Tibial nerve (tissue), 4 donors: ENCODE data around the gene TBL1XR1. TPM values are rescaled to one million over a fixed set of nuclear protein-coding genes. Genes with fewer than 3 reads are reported as not detected.

Experiments used
- DNase-seq, 2 donors: peaks; one replicate each; pipeline ENCODE4 v3.0.0-alpha.2; 2019; ENCODE audit warnings: low spot score in 2 of 2
- H3K27ac ChIP-seq, 4 donors: fragments of 200-600 bp; sonication (generic) in 3 of 4; one replicate each; pipeline ENCODE4 v1.5.1; 2017 to 2019; ENCODE audit warnings: mild to moderate bottlenecking in 1 of 4
- H3K27me3 ChIP-seq, 2 donors: fragments of 200-600 bp; sonication (generic) in 1 of 2; one replicate each; pipeline versions ENCODE4 v1.5.1 to v1.6.0; 2017 to 2019
- H3K36me3 ChIP-seq, 3 donors: fragments of 200-600 bp; sonication (generic); one replicate each; pipeline ENCODE4 v1.5.1; 2018 to 2019
- H3K4me1 ChIP-seq, 4 donors: fragments of 200-600 bp; sonication (generic) in 3 of 4; one replicate each; pipeline ENCODE4 v1.5.1; 2017 to 2019
- H3K4me3 ChIP-seq, 4 donors: fragments of 200-600 bp; sonication (generic) in 3 of 4; one replicate each; pipeline ENCODE4 v1.5.1; 2017 to 2019; ENCODE audit warnings: mild to moderate bottlenecking in 1 of 4, moderate library complexity in 1 of 4
- H3K9me3 ChIP-seq, 4 donors: fragments of 200-600 bp; sonication (generic) in 3 of 4; one replicate each; pipeline ENCODE4 v1.5.1; 2017 to 2019
- CTCF ChIP-seq, 5 experiments: fragments of 200-600 bp in 3 of 5; fragments of 450-650 bp in 2 of 5; sonication (generic) in 3 of 5; IDR thresholded peaks; one replicate each; pipeline ENCODE4 v1.5.1; 2016 to 2019; ENCODE audit warnings: antibody characterized with exemption in 5 of 5, mild to moderate bottlenecking in 3 of 5, moderate library complexity in 2 of 5
- EP300 ChIP-seq, 2 donors: sonication (generic); formaldehyde crosslinking; IDR thresholded peaks; one replicate each; pipeline ENCODE4 v1.6.1; 2017; ENCODE audit warnings: antibody characterized with exemption in 2 of 2, mild to moderate bottlenecking in 1 of 2
- POLR2A ChIP-seq, 2 donors: fragments of 450-650 bp; IDR thresholded peaks; one replicate each; pipeline ENCODE4 v1.6.1; 2017; ENCODE audit warnings: antibody characterized with exemption in 2 of 2, mild to moderate bottlenecking in 2 of 2, moderate library complexity in 2 of 2
- WGBS, 2 donors: methylation state at CpG; one replicate each; pipeline ENCODE4 v1.1.5; 2018; 5-methylcytosine and 5-hydroxymethylcytosine counted together
- total RNA-seq, 4 donors: library from RNA; depleted of rRNA; stranded (reverse); fragments of >200 nt; gene quantifications; one replicate each; pipeline ENCODE4 v1.1.0, GENCODE V29; 2016

Gene TBL1XR1
- total RNA-seq, 4 donors from 2014 or later = 57.1 to 66.3 (median 62.8) TPM

- 96 to 97% methylated on average over 8 of the region's 8 CpGs for WGBS, 2 donors
- H3K9me3 ChIP-seq = no peaks in the 10 kb centered on the region
- DNase-seq = no peak
- H3K27me3 ChIP-seq = no peaks in the 10 kb centered on the region
- no peaks in the 10 kb centered on the region for H3K36me3 ChIP-seq
- H3K4me3 ChIP-seq = no peak overlapping the region
- no peak overlapping the region for H3K27ac ChIP-seq
- peaks cover 0 to 7% (median 0%) of the 10 kb centered on the region in 4 donors for H3K4me1 ChIP-seq
- TF ChIP-seq EP300 (IDR thresholded peaks at IDR 0.05) (no peak), POLR2A (IDR thresholded peaks at IDR 0.05) (no peak), CTCF (IDR thresholded peaks at IDR 0.05) (no peak)
Measured at GRCh38 chr3:177212756-177213155, 15.5 kb upstream of the TBL1XR1 start.

GRCh38 chr3:177212278-177212610, 15.0 kb upstream of the TBL1XR1 start:
- Histone ChIP-seq H3K4me1 (peaks cover 0 to 7% (median 0%) of the 10 kb centered on the region in 4 donors), H3K36me3 (no peaks in the 10 kb centered on the region), H3K4me3 (no peak overlapping the region), H3K9me3 (no peaks in the 10 kb centered on the region), H3K27ac (no peak overlapping the region), H3K27me3 (no peaks in the 10 kb centered on the region)
- no peak for DNase-seq
- no peak for TF ChIP-seq EP300 (IDR thresholded peaks at IDR 0.05)
- no peak for TF ChIP-seq POLR2A (IDR thresholded peaks at IDR 0.05)
- TF ChIP-seq CTCF (IDR thresholded peaks at IDR 0.05) = no peak

GRCh38 chr3:177211503-177212277, 14.4 kb upstream of the TBL1XR1 start:
- Histone ChIP-seq H3K4me3 (no peak overlapping the region), H3K27ac (no peak overlapping the region), H3K4me1 (peaks cover 0 to 7% (median 0%) of the 10 kb centered on the region in 4 donors), H3K27me3 (no peaks in the 10 kb centered on the region), H3K9me3 (no peaks in the 10 kb centered on the region), H3K36me3 (no peaks in the 10 kb centered on the region)
- TF ChIP-seq POLR2A (IDR thresholded peaks at IDR 0.05) (no peak), CTCF (IDR thresholded peaks at IDR 0.05) (no peak), EP300 (IDR thresholded peaks at IDR 0.05) (no peak)
- no peak for DNase-seq
- 65 to 74% methylated on average over 7 of the region's 7 CpGs for WGBS, 2 donors

- no peak for DNase-seq
- no peak for TF ChIP-seq POLR2A (IDR thresholded peaks at IDR 0.05)
- no peak for TF ChIP-seq EP300 (IDR thresholded peaks at IDR 0.05)
- no peak for TF ChIP-seq CTCF (IDR thresholded peaks at IDR 0.05)
- H3K4me1 ChIP-seq = peaks cover 0 to 7% (median 0%) of the 10 kb centered on the region in 4 donors
- WGBS, 2 donors = 78 to 80% methylated on average over 11 of the region's 11 CpGs
- no peaks in the 10 kb centered on the region for H3K27me3 ChIP-seq
- no peaks in the 10 kb centered on the region for H3K9me3 ChIP-seq
- H3K36me3 ChIP-seq = no peaks in the 10 kb centered on the region
- H3K4me3 ChIP-seq = no peak overlapping the region
- no peak overlapping the region for H3K27ac ChIP-seq
Measured at GRCh38 chr3:177210744-177211502, 13.6 kb upstream of the TBL1XR1 start.

GRCh38 chr3:177209509-177209908, 12.2 kb upstream of the TBL1XR1 start:
- H3K27ac ChIP-seq = no peak overlapping the region
- H3K27me3 ChIP-seq = no peaks in the 10 kb centered on the region
- TF ChIP-seq EP300 (IDR thresholded peaks at IDR 0.05) (no peak), CTCF (IDR thresholded peaks at IDR 0.05) (no peak), POLR2A (IDR thresholded peaks at IDR 0.05) (no peak)
- 84 to 93% methylated on average over 5 of the region's 5 CpGs for WGBS, 2 donors
- no peak for DNase-seq
- no peaks in the 10 kb centered on the region for H3K9me3 ChIP-seq
- H3K36me3 ChIP-seq = no peaks in the 10 kb centered on the region
- peaks cover 0 to 7% (median 0%) of the 10 kb centered on the region in 4 donors for H3K4me1 ChIP-seq
- no peak overlapping the region for H3K4me3 ChIP-seq
